C4-2B (cell line): Measurements from ENCODE around the gene GATA5.

Experiments
- CTCF ChIP-seq: fragments of 450-650 bp; conservative IDR thresholded peaks from 2 replicates; pipeline ENCODE4 v1.5.1; 2017; ENCODE audit warnings: mild to moderate bottlenecking
- ZFX ChIP-seq: fragments of 450-650 bp; IDR thresholded peaks from 2 replicates; pipeline ENCODE4 v1.6.1; 2017

GRCh38 chr20:62522748-62523396 is 47.1 kb upstream of the GATA5 start:
- TF ChIP-seq CTCF (no peak), ZFX (no peak)
